ENCODE data around the gene TERT. TPM values are rescaled to one million over a fixed set of nuclear protein-coding genes. Genes with fewer than 3 reads are reported as not detected.

TERT gene
- total and polyA plus RNA-seq, 2 of the 4 experiments (the other 2 are of a cell fraction): not detected

DNA sequence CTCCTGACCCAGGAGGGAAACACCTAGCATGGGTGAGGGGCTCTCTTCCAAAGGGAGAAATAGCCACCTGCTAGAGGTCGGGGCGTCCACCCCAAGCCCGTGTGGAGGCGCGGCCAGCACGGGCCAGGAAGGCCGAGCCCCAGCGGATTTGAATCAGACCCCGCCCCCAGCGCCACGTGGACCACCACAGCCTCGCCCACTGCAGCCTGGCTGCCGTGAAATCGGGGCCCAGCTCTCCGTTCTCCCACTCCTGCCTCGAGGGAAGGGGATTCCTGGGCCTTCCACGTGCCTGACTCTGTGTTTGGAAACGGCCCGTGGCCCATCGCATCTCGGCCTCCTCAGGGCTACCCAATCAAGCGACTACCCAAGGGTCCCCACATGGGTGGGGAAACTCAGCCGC, 38.1 kb downstream of the TERT start:
- Histone ChIP-seq H3K18ac (ENCODE audit: low read depth, low read length) (no peak overlapping the region), H3K27me3 (ENCODE audit: control insufficient read depth, insufficient read depth, low read length) (no peaks in the 10 kb centered on the region; the same call in 1 of the 2 replicates), H3K9me3 (ENCODE audit: control insufficient read depth, insufficient read depth, low read length) (peaks cover 23% of the 10 kb centered on the region), H3K4me1 (ENCODE audit: control insufficient read depth, insufficient read depth, low read length) (no peaks in the 10 kb centered on the region), H2AK9ac (replicated peaks; ENCODE audit: low read depth, low read length, poor library complexity) (peak overlapping the region; percentile 37), H3K4me2 (ENCODE audit: low read depth, low read length) (no peak overlapping the region), H2BK20ac (ENCODE audit: low read depth, low read length) (no peak overlapping the region), H3K56ac (ENCODE audit: extremely low read depth, insufficient read depth, low read length) (no peak overlapping the region), H2BK120ac (ENCODE audit: low read depth, low read length) (no peak overlapping the region), H3K4me3 (ENCODE audit: insufficient read depth, low read depth, low read length) (no peak overlapping the region), H3K79me1 (ENCODE audit: low read depth in 1 of 2, low read length in 2 of 2) (no peaks in the 10 kb centered on the region), H3K27ac (ENCODE audit: insufficient read depth, low read length) (no peak overlapping the region), H2BK15ac (ENCODE audit: low read depth, low read length) (no peak overlapping the region), H4K20me1 (ENCODE audit: insufficient read depth, low read length) (no peaks in the 10 kb centered on the region), H3K9me1 (ENCODE audit: insufficient read depth, low read length) (no peaks in the 10 kb centered on the region), H4K8ac (ENCODE audit: low read depth in 2 of 2, low read length in 2 of 2) (no peak overlapping the region), H4K5ac (ENCODE audit: low read depth, low read length) (no peak overlapping the region), H2AFZ (replicated peaks; ENCODE audit: low read length, poor library complexity) (no peak overlapping the region), H2BK5ac (ENCODE audit: low read depth, low read length, poor library complexity, severe bottlenecking) (no peak overlapping the region), H3K4ac (ENCODE audit: low read depth, low read length) (no peak overlapping the region), H3K23ac (ENCODE audit: low read depth, low read length) (no peak overlapping the region), H3K14ac (replicated peaks; ENCODE audit: low read depth, low read length) (no peak overlapping the region), H3K36me3 (ENCODE audit: control insufficient read depth, insufficient read depth, low read length) (no peaks in the 10 kb centered on the region), H4K91ac (ENCODE audit: insufficient read depth, low read depth, low read length) (no peak overlapping the region), H3K9ac (ENCODE audit: low read depth, low read length) (no peak overlapping the region), H2AK5ac (ENCODE audit: low read depth, low read length) (no peak overlapping the region)
- in situ Hi-C loops (cut with MboI; ENCODE audit: low sequenced_read_pairs): no loop called here
- intact Hi-C loops (cut with micrococcal nuclease): no loop called here
- dilution Hi-C loops (cut with HindIII; ENCODE audit: low sequenced_read_pairs, unreplicated experiment): no loop called here
- DNase-seq (no peak), ATAC-seq (ENCODE audit: low read depth) (no peak)
- CTCF ChIA-PET: no interaction called here
- WGBS, 2 experiments (ENCODE audit: extremely low coverage in 2 of 2, insufficient read length in 1 of 2): 71% methylated on average over 8 of the region's 23 CpGs; no CpG with 5 or more reads in 1 of the 2 experiments
- POLR2A ChIA-PET (ENCODE audit: unreplicated experiment): no interaction called here
- BruUV-seq (replicated peaks): no TSS peak
- TF ChIP-seq MAZ (IDR thresholded peaks at IDR 0.05; ENCODE audit: borderline replicate concordance, low read depth, low read length) (no peak), MXI1 (IDR thresholded peaks at IDR 0.05; ENCODE audit: borderline replicate concordance, low read depth, low read length) (no peak), FOS (IDR thresholded peaks at IDR 0.05; ENCODE audit: low read depth, low read length) (no peak), RAD21 (IDR thresholded peaks at IDR 0.05; ENCODE audit: low read length) (no peak), CEBPB (IDR thresholded peaks at IDR 0.05; ENCODE audit: low read depth, low read length) (no peak), CTCF (conservative IDR thresholded peaks at IDR 0.05; ENCODE audit: low read depth, low read length) (no peak), ELK1 (IDR thresholded peaks at IDR 0.05; ENCODE audit: borderline replicate concordance, low read depth, low read length) (no peak), USF2 (IDR thresholded peaks at IDR 0.05; ENCODE audit: low read depth, low read length) (no peak), RFX5 (IDR thresholded peaks at IDR 0.05; ENCODE audit: low read depth, low read length) (no peak), CHD1 (IDR thresholded peaks at IDR 0.05; ENCODE audit: low read depth, low read length) (no peak), POLR2A (IDR thresholded peaks at IDR 0.05; ENCODE audit: low read depth, low read length) (no peak), SMC3 (IDR thresholded peaks at IDR 0.05; ENCODE audit: low read depth, low read length) (no peak), NFE2L2 (IDR thresholded peaks at IDR 0.05; ENCODE audit: low read depth, low read length) (no peak)
